Anterior cingulate cortex (tissue), 58 donors: ENCODE results near the gene SETD5.

Source experiments
- DNase-seq, 58 donors: peaks; one replicate each; lab custom pipeline; 2025; lab: John Stamatoyannopoulos, UW

The SETD5 gene

DNA sequence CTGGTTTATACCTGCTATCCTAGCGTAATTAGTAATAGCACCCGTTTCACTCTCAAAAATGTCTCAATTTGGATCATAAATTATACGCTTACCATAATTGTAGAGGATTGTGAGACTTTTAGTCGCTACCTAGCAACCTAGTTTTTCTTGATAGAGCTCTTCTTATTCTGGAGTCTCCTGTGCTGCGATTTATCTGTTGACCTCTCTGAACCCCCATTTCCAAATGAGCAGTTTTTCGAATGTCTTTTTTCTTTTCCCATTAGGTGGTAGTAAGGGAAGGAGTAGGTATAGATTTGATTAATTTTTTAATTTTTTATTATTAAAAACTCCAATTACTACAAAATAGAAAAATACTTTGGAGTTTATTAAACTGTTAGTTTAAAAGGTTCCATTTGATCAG, 10.6 kb downstream of the SETD5 start:
- DNase-seq: no peak

DNA sequence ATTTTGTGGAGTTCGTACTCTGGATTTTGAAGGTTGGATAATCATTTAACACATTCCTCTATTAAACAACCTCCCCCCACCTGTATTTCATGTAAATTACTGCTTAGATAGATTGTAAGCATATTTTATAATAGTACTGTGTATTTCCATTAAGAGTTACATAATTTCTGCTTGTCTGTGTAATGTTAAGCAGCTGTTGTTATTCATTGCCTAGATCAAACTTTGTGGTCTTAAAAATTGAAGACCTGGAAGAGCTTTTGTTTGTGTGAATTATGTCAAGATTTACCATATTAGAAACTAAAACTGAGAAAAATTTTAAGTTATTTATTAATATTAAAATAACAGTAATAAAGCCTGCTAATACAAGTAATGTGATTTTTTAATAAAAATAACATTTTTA, 11.1 kb downstream of the SETD5 start:
- no peak for DNase-seq

DNA sequence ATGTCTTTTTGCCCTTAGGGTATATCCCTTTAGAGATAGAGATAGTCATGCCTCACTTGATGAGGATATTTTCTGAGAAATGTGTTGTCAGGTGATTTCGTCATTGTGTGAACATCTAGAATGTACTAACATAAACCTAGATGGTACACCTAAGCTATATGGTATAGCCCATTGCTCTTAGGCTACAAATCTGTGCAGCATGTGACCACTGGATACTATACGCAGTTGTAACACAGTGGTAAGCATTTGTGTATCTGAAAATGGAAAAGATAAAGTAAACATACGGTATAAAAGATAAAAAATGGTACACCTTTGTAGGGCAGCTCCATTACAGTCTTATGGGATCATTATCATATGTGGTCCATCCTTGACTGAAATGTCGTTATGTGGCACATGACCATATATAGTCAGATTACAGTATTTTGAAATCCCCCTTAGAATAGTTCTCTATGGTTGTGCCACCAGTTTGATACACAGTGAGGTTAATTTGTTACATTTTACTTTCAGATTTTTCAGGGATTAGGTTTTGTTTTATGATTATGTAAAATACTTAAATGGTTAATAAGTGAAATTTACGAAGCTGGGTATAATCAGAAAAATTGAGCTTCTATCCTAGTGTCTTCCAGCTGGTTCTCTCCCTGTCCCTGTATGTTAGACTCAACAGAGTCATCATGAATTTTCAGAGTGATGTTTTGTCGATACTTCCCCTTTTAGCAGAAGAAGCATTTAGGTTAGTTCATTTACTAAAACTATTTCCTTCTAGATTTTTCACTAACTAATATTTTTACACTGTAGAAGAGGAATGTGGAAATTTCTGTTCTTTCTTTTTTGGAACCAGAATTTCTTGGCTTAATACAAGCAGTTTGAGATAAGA, 12.8 kb downstream of the SETD5 start:
- DNase-seq: no peak

DNA sequence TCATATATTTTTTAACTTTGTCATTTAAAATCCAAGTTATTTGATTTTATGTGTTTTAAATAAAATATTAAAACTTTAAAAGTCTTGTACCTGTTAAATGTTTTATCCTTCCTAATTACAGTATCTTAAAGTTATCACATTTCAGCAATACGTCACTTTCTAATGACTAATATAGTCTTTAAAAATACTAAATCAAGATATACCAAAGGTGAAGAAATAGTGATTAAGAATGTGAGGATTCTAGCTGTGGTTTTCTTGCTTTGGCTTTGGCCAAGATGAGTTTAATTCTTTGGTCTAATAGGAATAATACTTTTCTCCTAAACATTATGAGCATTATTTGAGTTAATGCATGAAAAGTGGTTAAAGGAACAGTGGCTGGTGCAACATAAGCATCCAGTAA, 13.9 kb downstream of the SETD5 start:
- DNase-seq: no peak

DNA sequence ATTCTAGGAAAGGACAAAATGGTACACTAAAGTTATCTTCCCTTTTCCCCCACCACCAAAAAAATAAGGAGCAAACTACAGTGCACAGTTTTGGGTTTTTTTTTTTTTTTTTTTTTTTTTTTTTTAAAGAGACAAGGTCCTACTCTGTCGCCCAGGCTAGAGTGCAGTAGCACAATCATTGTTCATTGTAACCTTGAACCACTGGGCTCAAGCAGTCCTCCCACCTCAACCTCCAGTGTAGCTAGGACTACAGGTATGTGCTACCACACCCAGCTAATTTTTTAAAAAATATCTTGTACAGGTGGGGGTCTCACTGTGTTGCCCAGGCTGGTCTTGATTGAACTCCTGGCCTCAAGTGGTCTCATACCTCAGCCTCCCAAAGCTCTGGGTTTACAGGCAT, 14.9 kb downstream of the SETD5 start:
- DNase-seq: no peak

DNA sequence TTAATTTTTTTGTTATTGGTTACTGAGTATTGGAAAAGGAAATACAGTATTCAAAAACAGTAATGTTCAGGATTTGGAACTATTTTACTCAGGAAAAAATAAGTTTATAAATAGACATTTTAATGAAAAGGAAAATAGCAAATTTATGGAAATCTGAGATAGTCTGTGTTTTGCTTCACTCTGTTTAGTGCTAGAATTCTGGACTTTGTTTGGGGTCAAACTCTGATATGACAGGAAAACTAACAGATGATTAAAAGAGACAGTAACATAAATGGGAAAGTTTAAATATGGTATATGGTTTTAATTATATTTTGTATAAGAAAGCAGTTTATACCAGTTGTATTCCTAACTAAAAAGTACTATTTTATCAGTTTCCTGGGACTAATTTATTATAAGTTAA, 17.4 kb downstream of the SETD5 start:
- no peak for DNase-seq

DNA sequence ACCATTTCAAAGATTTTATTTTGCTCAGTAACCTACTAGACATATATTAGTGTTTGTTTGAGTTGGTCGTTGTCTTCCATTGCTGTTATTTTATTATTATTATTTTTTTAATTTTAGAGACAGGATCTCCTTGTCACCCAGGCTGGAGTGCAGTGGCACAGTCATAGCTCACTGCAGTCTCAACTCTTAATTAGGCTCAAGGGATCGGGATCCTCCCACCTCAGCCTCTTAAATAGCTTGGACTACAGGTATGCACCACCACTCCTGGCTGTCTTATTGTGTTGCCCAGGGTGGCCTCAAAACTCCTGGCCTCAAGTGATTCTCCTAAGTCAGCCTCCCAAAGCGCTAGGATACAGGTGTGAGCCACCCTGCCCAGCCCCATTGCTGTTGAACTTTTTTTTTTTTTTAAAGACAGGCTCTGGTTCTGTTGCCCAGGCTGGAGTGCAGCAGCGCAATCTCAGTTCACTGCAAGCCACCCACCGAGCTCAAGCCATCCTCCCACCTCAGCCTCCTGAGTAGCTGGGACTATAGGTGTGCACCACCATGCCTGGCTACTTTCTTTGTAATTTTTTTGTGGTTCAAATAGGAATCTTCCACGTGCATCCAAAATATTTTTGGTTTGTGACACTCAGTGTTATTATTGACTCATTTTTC, 18.2 kb downstream of the SETD5 start:
- no peak for DNase-seq

DNA sequence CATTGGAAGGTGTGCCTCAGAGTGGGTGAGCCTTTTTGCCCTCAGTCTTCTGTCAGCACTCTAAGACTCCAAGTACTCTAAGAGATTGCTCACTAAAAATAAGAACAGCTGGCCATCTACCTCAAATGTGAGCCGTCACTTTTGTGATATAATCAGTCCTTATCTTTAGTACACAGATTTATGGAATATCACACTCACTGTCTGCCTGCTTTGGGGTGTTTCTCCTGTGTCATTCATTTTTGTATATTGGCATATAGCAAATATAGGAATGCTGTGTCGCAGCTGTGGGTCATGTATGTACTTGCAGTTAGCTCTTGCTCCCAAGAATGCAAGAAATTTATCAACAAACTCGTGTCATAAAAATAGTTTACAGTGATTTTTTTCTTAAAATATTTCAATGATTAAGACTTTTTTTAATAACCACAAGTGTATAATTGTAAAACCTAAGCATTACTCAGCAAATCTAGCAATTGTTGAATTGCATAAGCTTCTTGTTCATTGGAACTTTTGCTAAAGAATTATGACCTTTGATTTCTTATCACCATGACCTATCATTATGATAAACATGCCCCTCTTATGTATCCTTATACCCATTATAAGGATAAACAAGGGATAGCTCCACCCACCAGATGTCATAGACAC, 18.8 kb downstream of the SETD5 start:
- DNase-seq: no peak

DNA sequence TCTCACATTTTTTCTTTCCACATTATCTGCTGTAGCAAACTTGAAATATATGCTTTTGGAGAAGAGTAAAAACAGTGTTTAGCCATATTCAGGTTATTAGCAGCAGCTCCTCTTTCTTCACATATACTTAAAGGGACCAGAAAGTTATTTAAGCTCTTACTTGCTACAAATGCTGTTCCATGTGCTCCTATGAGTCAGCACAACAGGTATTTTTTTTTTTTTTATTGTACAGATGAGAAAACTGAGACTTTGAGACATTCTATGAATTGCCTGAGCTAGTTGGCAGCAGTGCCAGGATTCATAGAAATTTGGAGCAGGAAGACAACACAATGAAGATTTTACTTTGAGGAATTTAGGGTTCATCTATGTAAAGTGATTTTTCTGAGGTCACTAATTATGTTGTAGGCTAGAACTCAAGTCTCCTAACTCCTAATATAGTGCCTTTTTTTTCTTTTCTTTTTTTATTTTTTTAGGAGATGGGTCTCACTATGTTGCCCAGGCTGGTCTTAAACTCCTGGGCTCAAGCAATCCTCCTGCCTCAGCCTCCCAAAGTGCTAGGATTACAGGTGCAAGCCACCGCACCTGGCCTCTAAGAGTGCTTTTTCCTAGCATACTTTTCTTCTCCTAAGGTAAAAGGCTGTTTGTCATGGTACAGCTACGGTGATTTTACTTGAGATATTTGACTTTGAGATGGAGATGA, 23.6 kb downstream of the SETD5 start:
- no peak for DNase-seq

DNA sequence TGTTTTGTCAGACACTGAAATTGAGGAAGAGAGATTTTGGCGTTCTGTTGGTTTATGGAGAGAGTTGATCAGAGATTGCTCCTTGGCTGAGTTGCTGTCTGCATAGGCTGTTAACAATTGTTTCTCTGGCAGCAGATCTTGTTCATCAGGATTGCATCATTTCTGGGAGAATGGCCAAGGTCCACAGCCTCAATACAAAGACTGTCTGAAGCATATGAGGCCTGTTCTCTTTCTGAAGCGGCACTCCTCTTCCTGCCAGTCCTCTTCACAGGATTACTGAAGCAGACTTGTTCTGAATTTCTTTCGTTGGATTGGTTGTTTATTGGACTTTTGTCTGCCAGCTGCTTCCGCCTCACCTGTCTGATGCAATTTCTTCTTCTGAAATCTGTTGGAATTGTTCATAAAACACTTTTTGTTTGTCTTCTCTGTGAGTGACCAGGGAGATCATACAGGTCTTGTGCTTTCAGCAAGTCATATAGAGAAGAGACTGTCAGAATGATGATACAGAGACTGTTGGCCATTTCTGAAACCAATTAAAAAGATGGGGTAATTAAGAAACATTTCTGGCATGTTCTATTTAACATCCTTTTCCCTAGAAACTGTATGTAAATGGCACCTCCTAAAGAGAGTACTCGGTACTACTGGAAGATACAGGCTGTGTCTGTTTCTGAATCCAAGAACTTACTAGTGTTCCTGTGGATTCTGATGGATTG, 25.5 kb downstream of the SETD5 start:
- peak in 54 of 58 donors; percentile 12 to 96 (median 78) for DNase-seq

DNA sequence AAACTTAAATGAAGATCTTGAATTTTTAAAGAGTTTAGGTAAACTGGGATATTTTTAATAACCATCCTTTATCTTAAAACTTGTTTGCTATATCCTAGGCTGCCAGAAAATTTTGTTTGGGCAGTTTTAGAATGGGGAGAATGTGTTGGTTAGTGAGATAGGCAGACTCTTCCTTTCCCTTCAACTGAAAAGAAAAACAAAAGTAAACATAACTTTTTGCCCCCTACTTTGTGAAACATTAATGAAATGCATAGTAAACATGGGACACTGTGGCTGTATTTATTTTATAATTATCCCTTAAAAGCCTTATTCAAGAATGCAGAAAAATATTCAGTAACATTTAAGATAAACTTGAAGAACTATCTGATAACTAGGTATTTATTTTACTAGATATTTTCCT, 31.0 kb downstream of the SETD5 start:
- DNase-seq: no peak

DNA sequence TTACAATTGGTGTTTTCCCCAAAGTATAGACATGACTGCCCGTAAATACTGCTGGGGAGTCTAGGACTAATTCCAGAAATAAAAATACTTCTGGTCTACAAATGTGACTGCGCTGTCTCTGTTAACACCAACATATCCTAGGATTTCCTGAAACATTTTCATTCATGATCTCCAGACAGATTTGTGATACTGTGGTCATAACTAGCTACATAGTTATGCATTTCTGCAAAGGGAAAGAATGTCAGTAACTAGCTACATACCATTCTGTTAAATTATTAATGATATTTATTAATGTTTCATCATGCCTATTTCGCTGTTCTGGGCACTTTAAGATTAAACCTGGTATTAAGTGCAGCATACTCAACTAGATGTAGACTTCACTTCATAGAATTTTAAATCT, 33.3 kb downstream of the SETD5 start:
- DNase-seq: no peak

DNA sequence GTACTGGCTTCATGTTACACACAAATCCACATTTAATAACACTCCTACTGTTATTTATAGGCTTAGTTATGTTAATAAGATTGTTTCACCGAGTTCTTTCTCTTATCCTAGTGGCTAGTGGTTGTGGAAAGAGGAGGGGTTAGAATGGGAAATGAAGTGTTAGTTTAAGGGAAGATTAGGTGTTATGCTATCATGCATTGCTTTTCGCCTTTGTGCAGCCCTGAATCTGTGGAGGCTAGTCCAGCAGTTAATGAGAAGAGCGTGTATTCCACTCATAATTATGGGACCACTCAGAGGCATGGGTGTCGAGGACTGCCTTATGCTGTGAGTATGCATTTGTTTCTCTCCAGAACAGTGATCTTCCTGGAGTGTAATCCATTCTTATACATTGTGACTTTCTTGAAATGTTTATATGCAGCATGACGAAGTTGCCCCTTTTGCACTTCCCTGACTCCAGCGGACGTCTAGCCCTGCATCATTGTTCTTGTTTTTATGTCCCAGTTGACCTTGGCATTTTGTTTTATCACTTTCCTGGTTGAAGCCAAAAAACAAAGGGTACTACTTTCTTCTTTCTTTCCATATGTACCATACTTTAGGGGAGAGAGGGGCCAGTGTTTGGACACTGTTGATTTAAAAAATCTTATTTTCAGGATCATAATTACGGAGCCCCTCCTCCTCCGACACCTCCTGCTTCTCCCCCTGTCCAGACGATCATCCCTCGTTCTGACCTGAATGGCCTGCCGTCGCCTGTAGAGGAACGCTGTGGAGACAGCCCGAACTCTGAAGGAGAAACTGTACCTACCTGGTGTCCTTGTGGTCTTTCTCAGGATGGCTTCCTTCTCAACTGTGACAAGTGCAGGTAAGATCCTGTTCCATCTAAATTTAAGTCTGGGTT, 36.5 kb downstream of the SETD5 start:
- DNase-seq: no peak

DNA sequence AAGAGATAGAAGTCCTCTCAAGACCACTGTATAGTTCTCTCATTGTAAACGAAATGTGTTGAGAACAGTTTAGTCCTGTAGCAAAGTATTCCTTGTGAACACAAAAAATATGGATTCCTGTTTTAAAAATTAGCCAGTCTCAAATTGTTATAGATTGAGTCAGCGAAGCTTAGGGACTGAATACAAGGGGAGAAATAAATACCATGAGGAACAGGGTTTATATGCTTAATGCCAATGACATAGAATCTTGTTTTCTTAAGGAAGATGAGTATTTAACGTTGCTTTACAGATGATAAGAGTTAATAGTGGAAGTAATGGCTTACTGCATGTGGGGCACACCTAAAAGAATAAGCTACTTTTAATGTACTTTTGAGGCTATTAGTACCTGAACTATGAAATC, 37.9 kb downstream of the SETD5 start:
- no peak for DNase-seq

DNA sequence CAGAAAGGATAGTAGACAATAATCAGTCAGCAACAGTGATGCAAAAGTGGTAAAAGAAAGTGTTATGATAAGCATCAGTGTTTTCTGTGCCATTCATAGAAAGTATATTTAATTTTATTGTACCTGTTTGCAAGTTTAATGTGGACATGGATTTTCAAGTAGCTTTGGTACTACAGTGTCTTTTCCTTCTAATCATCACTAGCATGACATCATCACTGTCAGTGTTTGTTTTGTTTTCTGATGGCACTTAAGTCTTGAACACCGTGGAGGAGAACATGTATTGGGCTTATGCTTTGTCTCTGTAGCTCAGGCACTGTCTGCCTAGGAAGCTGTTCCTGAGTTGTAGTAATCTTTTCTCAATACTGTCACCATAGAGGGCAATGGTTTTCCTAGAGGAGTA, 41.9 kb downstream of the SETD5 start:
- DNase-seq: no peak

DNA sequence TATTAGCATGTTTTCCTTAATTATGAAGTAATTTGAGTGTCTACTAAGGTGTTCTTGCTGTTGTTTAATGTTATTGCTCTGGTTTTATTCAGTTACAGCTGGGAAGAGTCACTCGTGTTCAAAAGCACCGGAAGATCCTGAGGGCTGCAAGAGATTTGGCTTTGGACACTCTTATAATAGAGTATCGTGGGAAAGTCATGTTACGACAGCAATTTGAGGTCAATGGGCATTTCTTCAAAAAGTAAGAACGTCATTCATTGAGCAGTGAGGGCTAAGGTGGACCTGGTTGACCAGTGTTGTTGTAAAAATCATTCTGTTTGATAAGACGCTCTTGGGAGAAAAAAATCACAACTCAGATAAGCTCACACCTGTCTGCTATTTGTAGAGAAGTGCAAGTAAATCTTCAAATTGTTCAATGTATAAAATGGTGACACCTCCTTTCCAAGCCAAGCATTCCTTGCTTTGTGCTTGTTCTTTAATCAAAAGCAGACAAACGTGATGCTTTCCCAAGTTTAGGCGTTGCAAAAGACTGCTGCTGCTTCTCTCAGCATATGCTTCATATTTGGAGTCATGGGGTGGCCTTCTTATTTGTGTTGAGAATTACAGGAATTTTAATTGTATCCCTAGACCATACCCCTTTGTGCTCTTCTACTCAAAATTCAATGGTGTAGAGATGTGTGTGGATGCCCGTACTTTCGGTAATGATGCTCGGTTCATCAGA, 44.2 kb downstream of the SETD5 start:
- DNase-seq: no peak

DNA sequence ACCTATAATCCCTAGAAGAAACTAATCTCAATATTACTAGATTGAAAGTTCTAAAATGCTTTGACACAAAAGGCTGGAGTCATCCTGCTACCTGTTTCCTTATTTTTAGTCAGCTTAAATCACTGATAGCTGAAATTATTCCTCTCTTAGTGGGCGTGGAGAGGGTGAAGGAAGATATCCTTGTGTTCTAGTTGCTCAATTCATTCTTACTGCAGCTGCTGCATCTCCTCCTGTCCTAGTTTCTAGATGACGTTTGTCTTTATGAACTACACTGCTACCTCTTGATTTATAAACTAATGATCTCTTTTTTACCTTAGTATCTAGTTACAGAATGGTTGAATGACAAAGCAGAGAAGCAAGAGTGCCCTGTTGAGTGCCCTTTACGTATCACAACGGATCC, 50.7 kb downstream of the SETD5 start:
- DNase-seq: no peak

DNA sequence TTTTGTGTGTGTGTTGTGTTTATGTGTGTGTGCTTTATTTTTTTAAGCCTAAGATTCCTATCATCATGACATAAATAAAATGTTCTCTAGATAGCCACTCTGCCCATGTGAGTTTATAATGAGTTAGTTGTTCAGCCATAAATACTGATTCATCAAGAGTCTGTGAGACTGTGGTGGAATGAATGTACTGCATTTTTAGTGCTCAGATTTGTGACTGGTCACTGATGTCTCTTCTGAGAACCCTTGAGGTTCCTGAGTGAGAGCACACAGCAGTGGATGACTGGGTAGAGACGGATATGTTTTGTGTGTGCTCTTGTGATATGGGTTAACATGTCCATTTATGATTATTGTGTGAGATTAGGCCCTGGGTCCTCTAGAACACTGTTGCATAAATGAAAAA, 51.2 kb downstream of the SETD5 start:
- DNase-seq: peak in 1 of 58 donors; percentile 12

DNA sequence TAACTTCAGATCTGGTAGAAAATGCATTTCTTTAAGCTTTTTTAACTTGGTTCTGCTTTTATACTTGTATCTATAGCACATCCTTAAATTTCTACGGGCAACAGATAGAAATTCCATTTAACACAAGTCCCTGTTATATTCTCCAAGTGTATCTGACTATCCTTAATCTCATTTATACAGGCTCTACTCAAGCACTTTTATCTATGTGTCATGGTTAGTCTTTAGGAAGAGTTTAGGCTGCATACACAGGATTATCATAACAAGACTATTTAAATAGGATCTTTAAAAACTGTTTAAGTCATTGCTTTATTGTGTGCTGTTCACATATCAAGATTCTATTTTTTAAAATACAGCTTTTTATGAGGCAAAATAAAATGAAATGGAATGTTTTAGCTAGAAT, 52.7 kb downstream of the SETD5 start:
- no peak for DNase-seq
